CD14-positive monocyte (primary cell): ENCODE measurements around the gene MXI1. TPM values are rescaled to one million over a fixed set of nuclear protein-coding genes. Genes with fewer than 3 reads are reported as not detected.

Experiments
- DNase-seq, 3 donors: peaks; one replicate each; pipeline ENCODE4 v3.0.0-alpha.2; 2011 to 2022
- H2AFZ ChIP-seq: 2 replicates; pipeline ENCODE4 v1.6.0; 2012; ENCODE audit warnings: mild to moderate bottlenecking, low read depth, low read length, inconsistent platforms; ENCODE audit not compliant: insufficient read depth, poor library complexity, severe bottlenecking
- H3K27ac ChIP-seq, 2 donors: 1 replicate in 1 of 2; 2 replicates in 1 of 2; pipeline ENCODE4 v1.5.1; 2012 to 2013; ENCODE audit warnings: low read length in 2 of 2, control low read depth in 1 of 2, inconsistent platforms in 1 of 2, low read depth in 1 of 2, mild to moderate bottlenecking in 1 of 2
- H3K27me3 ChIP-seq, 2 donors: one replicate each; pipeline versions ENCODE4 v1.6.0 to v1.6.1; 2011 to 2013; ENCODE audit warnings: low read length in 2 of 2; ENCODE audit not compliant: control insufficient read depth in 2 of 2, insufficient read depth in 2 of 2
- H3K36me3 ChIP-seq, 2 donors: replicated peaks in 1 of 2; 1 replicate in 1 of 2; 2 replicates in 1 of 2; pipeline versions ENCODE4 v1.5.1 to v1.6.1; 2012 to 2013; ENCODE audit warnings: low read length in 2 of 2, control low read depth in 1 of 2, inconsistent platforms in 1 of 2, mild to moderate bottlenecking in 1 of 2; ENCODE audit not compliant: insufficient read depth in 2 of 2, control insufficient read depth in 1 of 2
- H3K4me1 ChIP-seq, 2 donors: 1 replicate in 1 of 2; 2 replicates in 1 of 2; pipeline versions ENCODE4 v1.5.1 to v1.6.1; 2012 to 2013; ENCODE audit warnings: low read length in 2 of 2, control low read depth in 1 of 2, inconsistent platforms in 1 of 2, mild to moderate bottlenecking in 1 of 2, moderate library complexity in 1 of 2; ENCODE audit not compliant: insufficient read depth in 2 of 2, control insufficient read depth in 1 of 2
- H3K4me2 ChIP-seq: replicated peaks from 2 replicates; pipeline ENCODE3; 2012; ENCODE audit warnings: low read length, moderate library complexity, mild to moderate bottlenecking; ENCODE audit not compliant: poor library complexity, severe bottlenecking; ENCODE audit errors: extremely low read depth
- H3K4me3 ChIP-seq, 3 experiments: fragments of 200-600 bp in 1 of 3; sonication (generic) in 1 of 3; replicated peaks in 1 of 3; 1 replicate in 2 of 3; 2 replicates in 1 of 3; pipeline ENCODE4 v1.5.1; 2011 to 2013; ENCODE audit warnings: low read length in 3 of 3, mild to moderate bottlenecking in 3 of 3, control low read depth in 2 of 3, low read depth in 2 of 3, inconsistent platforms in 1 of 3, moderate library complexity in 1 of 3
- H3K79me2 ChIP-seq: 2 replicates; pipeline ENCODE4 v1.6.0; 2012; ENCODE audit warnings: mild to moderate bottlenecking, control low read depth, inconsistent platforms, low read length, moderate library complexity; ENCODE audit not compliant: insufficient read depth
- H3K9ac ChIP-seq: 2 replicates; pipeline ENCODE4 v1.6.0; 2017; ENCODE audit warnings: low read length, mild to moderate bottlenecking; ENCODE audit not compliant: insufficient read depth, poor library complexity, severe bottlenecking
- H3K9me3 ChIP-seq, 2 donors: replicated peaks in 1 of 2; 1 replicate in 1 of 2; 2 replicates in 1 of 2; pipeline versions ENCODE4 v1.5.1 to v1.6.1; 2012 to 2013; ENCODE audit warnings: low read length in 2 of 2, control low read depth in 1 of 2; ENCODE audit not compliant: control insufficient read depth in 1 of 2, insufficient read depth in 1 of 2
- H4K20me1 ChIP-seq: 2 replicates; pipeline ENCODE4 v1.6.0; 2012; ENCODE audit warnings: mild to moderate bottlenecking, low read length, control low read depth, moderate library complexity; ENCODE audit not compliant: insufficient read depth
- H3K27ac Mint-ChIP-seq, 7 donors: one replicate each; pipeline ENCODE4 v1.8.0; 2020; ENCODE audit warnings: mild to moderate bottlenecking in 7 of 7, mixed read lengths in 7 of 7, moderate library complexity in 6 of 7, inconsistent platforms in 2 of 7
- H3K27me3 Mint-ChIP-seq, 3 donors: one replicate each; pipeline ENCODE4 v1.8.0; 2021 to 2022; ENCODE audit warnings: low read depth in 3 of 3, mild to moderate bottlenecking in 3 of 3, mixed read lengths in 3 of 3, moderate library complexity in 3 of 3, inconsistent platforms in 1 of 3
- H3K36me3 Mint-ChIP-seq, 2 donors: one replicate each; pipeline ENCODE4 v1.8.0; 2020; ENCODE audit warnings: mixed read lengths in 2 of 2, inconsistent platforms in 1 of 2, mild to moderate bottlenecking in 1 of 2
- H3K4me1 Mint-ChIP-seq: one replicate; pipeline ENCODE4 v1.8.0; 2020; ENCODE audit warnings: mild to moderate bottlenecking, mixed read lengths
- H3K4me3 Mint-ChIP-seq, 2 donors: one replicate each; pipeline ENCODE4 v1.8.0; 2020; ENCODE audit warnings: mild to moderate bottlenecking in 2 of 2, mixed read lengths in 2 of 2, moderate library complexity in 1 of 2
- H3K9me3 Mint-ChIP-seq, 7 donors: one replicate each; pipeline ENCODE4 v1.8.0; 2020 to 2022; ENCODE audit warnings: mixed read lengths in 7 of 7, mild to moderate bottlenecking in 6 of 7, moderate library complexity in 6 of 7, inconsistent platforms in 2 of 7
- WGBS: methylation state at CpG from one replicate; pipeline ENCODE4 v1.1.5; 2013; ENCODE audit warnings: missing lambda C conversion rate; ENCODE audit not compliant: insufficient coverage; 5-methylcytosine and 5-hydroxymethylcytosine counted together
- intact Hi-C, 2 donors: fragments of 100-400 bp; cut with micrococcal nuclease; formaldehyde crosslinking; loops; one replicate each; pipeline versions ENCODE4 v1.15.0 to v1.15.1; 2023
- polyA plus RNA-seq, 3 donors: library from polyadenylated mRNA; depleted of rRNA in 1 of 3; unstranded in 2 of 3; stranded (reverse) in 1 of 3; fragments of 300-500 nt in 2 of 3; fragments of >200 nt in 1 of 3; fragmentation: Illumina TruSeq in 2 of 3; gene quantifications; 1 replicate in 2 of 3; 2 replicates in 1 of 3; pipeline ENCODE4 v1.2.3, GENCODE V29; 2012 to 2021
- TF ChIP-seq, protein P1 (sequence below): fragments of 200-600 bp; IDR thresholded peaks from one replicate; pipeline ENCODE4 v1.8.0; 2022; ENCODE audit warnings: antibody characterized with exemption, mild to moderate bottlenecking

The MXI1 gene
- polyA plus RNA-seq, 3 donors = 13.1 to 25.7 (median 21.6) TPM

DNA sequence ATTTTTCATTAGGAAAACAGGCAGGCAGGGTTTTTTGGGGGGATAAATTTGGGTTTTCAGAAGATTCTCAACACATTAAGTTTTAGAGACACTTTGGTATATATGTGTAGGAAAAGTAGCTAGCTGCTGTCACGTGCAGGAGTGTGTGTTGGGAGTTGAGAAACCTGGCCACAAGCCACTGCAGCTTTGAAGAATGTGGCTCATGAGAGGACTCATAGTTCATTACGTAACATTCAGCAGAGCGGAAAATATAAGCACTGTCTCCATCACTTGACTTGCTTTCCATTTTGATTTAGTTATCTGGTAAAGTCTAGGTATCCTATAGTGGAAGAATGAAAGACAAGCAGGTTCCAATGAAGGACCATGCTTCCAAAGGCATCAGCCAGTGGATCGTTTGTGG lies 66.1 kb downstream of the MXI1 start:
- H2AFZ ChIP-seq = peak overlapping the region; percentile 48
- peaks cover 49% of the 10 kb centered on the region for H3K79me2 ChIP-seq
- H3K9me3 Mint-ChIP-seq = no peaks in the 10 kb centered on the region
- H3K27me3 ChIP-seq = no peaks in the 10 kb centered on the region
- H3K36me3 ChIP-seq = no peaks in the 10 kb centered on the region
- H4K20me1 ChIP-seq = no peaks in the 10 kb centered on the region
- peak overlapping the region; percentile 69 to 95 (median 88) for H3K27ac Mint-ChIP-seq
- H3K4me2 ChIP-seq = peak overlapping the region; percentile 50
- H3K4me3 Mint-ChIP-seq = peak overlapping the region; percentile 57 to 81
- H3K4me3 ChIP-seq = peak overlapping the region in 1 of 3 experiments; percentile 48
- H3K4me1 Mint-ChIP-seq = peaks cover 43% of the 10 kb centered on the region
- no peak overlapping the region for H3K9ac ChIP-seq
- WGBS = no CpG with 5 or more reads among the region's 4 CpGs
- no peaks in the 10 kb centered on the region for H3K9me3 ChIP-seq
- TF ChIP-seq, protein P1, sequence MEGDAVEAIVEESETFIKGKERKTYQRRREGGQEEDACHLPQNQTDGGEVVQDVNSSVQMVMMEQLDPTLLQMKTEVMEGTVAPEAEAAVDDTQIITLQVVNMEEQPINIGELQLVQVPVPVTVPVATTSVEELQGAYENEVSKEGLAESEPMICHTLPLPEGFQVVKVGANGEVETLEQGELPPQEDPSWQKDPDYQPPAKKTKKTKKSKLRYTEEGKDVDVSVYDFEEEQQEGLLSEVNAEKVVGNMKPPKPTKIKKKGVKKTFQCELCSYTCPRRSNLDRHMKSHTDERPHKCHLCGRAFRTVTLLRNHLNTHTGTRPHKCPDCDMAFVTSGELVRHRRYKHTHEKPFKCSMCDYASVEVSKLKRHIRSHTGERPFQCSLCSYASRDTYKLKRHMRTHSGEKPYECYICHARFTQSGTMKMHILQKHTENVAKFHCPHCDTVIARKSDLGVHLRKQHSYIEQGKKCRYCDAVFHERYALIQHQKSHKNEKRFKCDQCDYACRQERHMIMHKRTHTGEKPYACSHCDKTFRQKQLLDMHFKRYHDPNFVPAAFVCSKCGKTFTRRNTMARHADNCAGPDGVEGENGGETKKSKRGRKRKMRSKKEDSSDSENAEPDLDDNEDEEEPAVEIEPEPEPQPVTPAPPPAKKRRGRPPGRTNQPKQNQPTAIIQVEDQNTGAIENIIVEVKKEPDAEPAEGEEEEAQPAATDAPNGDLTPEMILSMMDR = no peak
- peaks cover 3 to 6% of the 10 kb centered on the region in 2 donors for H3K36me3 Mint-ChIP-seq
- peak overlapping the region; percentile 47 to 68 for H3K27ac ChIP-seq
- peak; percentile 74 to 87 (median 85) for DNase-seq
- intact Hi-C loops = loop anchor here (5.0 kb wide), 3 partner anchors 46 to 131 kb away; partner anchors contain the start of gene MXI1 (in 1 of the 2)
- peaks cover 31 to 35% of the 10 kb centered on the region in 2 donors for H3K4me1 ChIP-seq
- H3K27me3 Mint-ChIP-seq = no peaks in the 10 kb centered on the region

GRCh38 chr10:110274072-110274627 lies 66.7 kb downstream of the MXI1 start:
- Mint-ChIP-seq H3K4me3 (no peak overlapping the region), H3K27ac (peak overlapping the region in 3 of 7 donors; percentile 68 to 95 (median 69))

More at GRCh38 chr10:110274072-110274627, 66.7 kb downstream of the MXI1 start:
- Mint-ChIP-seq H3K4me1 (peaks cover 39% of the 10 kb centered on the region), H3K27me3 (no peaks in the 10 kb centered on the region), H3K9me3 (no peaks in the 10 kb centered on the region), H3K36me3 (peaks cover 3 to 6% of the 10 kb centered on the region in 2 donors)
- peak overlapping the region; percentile 48 for H2AFZ ChIP-seq
- H3K4me2 ChIP-seq = no peak overlapping the region
- intact Hi-C loops = loop anchor here (5.0 kb wide), 3 partner anchors 47 to 132 kb away; partner anchors contain the start of gene MXI1 (in 1 of the 2)
- peaks cover 45% of the 10 kb centered on the region for H3K79me2 ChIP-seq
- H3K9me3 ChIP-seq = no peaks in the 10 kb centered on the region
- H3K9ac ChIP-seq = no peak overlapping the region
- H3K36me3 ChIP-seq = no peaks in the 10 kb centered on the region
- H3K27me3 ChIP-seq = no peaks in the 10 kb centered on the region
- peaks cover 30 to 33% of the 10 kb centered on the region in 2 donors for H3K4me1 ChIP-seq
- DNase-seq = no peak
- TF ChIP-seq, protein P1 = no peak
- H3K27ac ChIP-seq = peak overlapping the region in 1 of 2 donors; percentile 68
- H3K4me3 ChIP-seq = peak overlapping the region in 1 of 3 experiments; percentile 48
- no peaks in the 10 kb centered on the region for H4K20me1 ChIP-seq
